Common myeloid progenitor, CD34-positive (primary cell): ENCODE measurements around the gene STIM1.

Experiments used
- CTCF ChIA-PET: fragments of 350-600 bp; sonication (Branson Sonifier 250); formaldehyde crosslinking; loops from one replicate; lab custom pipeline; 2021; ENCODE audit warnings: antibody characterized with exemption; lab: Charles Lee
- POLR2A ChIA-PET: fragments of 350-600 bp; sonication (Branson Sonifier 250); formaldehyde crosslinking; loops from one replicate; lab custom pipeline; 2021; ENCODE audit warnings: antibody characterized with exemption; lab: Charles Lee
- DNase-seq, 3 donors: peaks; one replicate each; pipeline versions ENCODE4 v3.0.0 to v3.0.0-alpha.2; 2013
- H3K27ac ChIP-seq, 2 experiments: 1 replicate in 1 of 2; 2 replicates in 1 of 2; pipeline ENCODE4 v1.7.0; 2013; ENCODE audit warnings: inconsistent platforms in 2 of 2, low read length in 2 of 2, mild to moderate bottlenecking in 2 of 2, low read depth in 1 of 2, moderate library complexity in 1 of 2; ENCODE audit not compliant: severe bottlenecking in 2 of 2, insufficient read depth in 1 of 2, poor library complexity in 1 of 2
- H3K27me3 ChIP-seq, 5 experiments: replicated peaks in 2 of 5; 1 replicate in 3 of 5; 2 replicates in 2 of 5; pipeline versions ENCODE4 v1.6.1 to v1.7.0; 2013; ENCODE audit warnings: low read length in 4 of 5, mild to moderate bottlenecking in 2 of 5, moderate library complexity in 2 of 5, inconsistent platforms in 1 of 5; ENCODE audit not compliant: insufficient read depth in 5 of 5, control insufficient read depth in 4 of 5
- H3K36me3 ChIP-seq, 4 experiments: 1 replicate in 2 of 4; 2 replicates in 2 of 4; pipeline versions ENCODE4 v1.6.1 to v1.7.0; 2013; ENCODE audit warnings: low read length in 3 of 4, control low read depth in 1 of 4, mild to moderate bottlenecking in 1 of 4; ENCODE audit not compliant: control insufficient read depth in 4 of 4, insufficient read depth in 4 of 4
- H3K4me1 ChIP-seq, 4 experiments: 1 replicate in 3 of 4; 2 replicates in 1 of 4; pipeline versions ENCODE4 v1.6.1 to v1.7.1; 2013; ENCODE audit warnings: low read length in 3 of 4, mild to moderate bottlenecking in 3 of 4, control low read depth in 1 of 4, inconsistent platforms in 1 of 4, moderate library complexity in 1 of 4; ENCODE audit not compliant: control insufficient read depth in 4 of 4, insufficient read depth in 4 of 4; ENCODE audit errors: control extremely low read depth in 1 of 4
- H3K4me3 ChIP-seq, 7 experiments: 1 replicate in 4 of 7; 2 replicates in 3 of 7; pipeline versions ENCODE4 v1.5.1 to v1.7.0; 2013; ENCODE audit warnings: mild to moderate bottlenecking in 7 of 7, low read length in 6 of 7, moderate library complexity in 6 of 7, inconsistent platforms in 2 of 7, low read depth in 2 of 7, control low read depth in 1 of 7; ENCODE audit not compliant: insufficient read depth in 4 of 7, control insufficient read depth in 1 of 7; ENCODE audit errors: extremely low read depth in 1 of 7
- H3K9me3 ChIP-seq, 5 experiments: 1 replicate in 4 of 5; 2 replicates in 1 of 5; pipeline versions ENCODE4 v1.6.1 to v1.7.1; 2013; ENCODE audit warnings: low read length in 4 of 5, mild to moderate bottlenecking in 2 of 5, inconsistent platforms in 1 of 5, low read depth in 1 of 5, moderate library complexity in 1 of 5; ENCODE audit not compliant: control insufficient read depth in 4 of 5, insufficient read depth in 2 of 5; ENCODE audit errors: control extremely low read depth in 1 of 5
- WGBS: methylation state at CpG from one replicate; pipeline ENCODE4 v1.1.5; 2013; ENCODE audit not compliant: insufficient coverage; 5-methylcytosine and 5-hydroxymethylcytosine counted together

STIM1 gene

DNA sequence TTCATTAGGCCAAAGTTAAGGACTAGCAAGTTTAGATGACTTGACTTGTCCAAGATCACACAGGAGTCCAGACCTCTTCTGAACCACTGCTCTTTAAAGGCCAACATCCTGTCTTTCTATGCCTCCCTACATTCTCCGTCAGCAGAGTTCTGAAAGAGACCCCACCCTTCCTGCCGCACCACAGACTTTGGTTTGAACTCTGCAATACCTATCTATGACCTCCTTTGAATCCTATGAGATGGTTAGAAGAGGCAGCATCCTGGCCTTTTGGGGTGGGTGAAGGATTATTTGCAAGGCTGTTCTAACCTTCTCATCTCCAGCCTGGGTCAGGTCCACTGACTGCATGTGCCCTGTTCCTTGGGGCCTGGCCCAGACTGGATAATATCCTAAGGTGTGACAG is 234.8 kb downstream of the STIM1 start:
- Histone ChIP-seq H3K4me3 (no peak overlapping the region), H3K27ac (no peak overlapping the region), H3K27me3 (no peaks in the 10 kb centered on the region), H3K9me3 (no peaks in the 10 kb centered on the region), H3K4me1 (peaks cover 0 to 36% (median 17%) of the 10 kb centered on the region in 4 experiments), H3K36me3 (peaks cover 0 to 61% (median 35%) of the 10 kb centered on the region in 4 experiments)
- DNase-seq = no peak
- POLR2A ChIA-PET = interaction anchor here (0.7 kb wide), 1 partner anchor 181 kb away, joined by 3 read pairs; no protein-coding TSS in a partner anchor
- CTCF ChIA-PET = interaction anchor here (1.2 kb wide), 1 partner anchor 9 kb away, joined by 4 read pairs; no protein-coding TSS in a partner anchor
- no CpG with 5 or more reads among the region's 2 CpGs for WGBS

DNA sequence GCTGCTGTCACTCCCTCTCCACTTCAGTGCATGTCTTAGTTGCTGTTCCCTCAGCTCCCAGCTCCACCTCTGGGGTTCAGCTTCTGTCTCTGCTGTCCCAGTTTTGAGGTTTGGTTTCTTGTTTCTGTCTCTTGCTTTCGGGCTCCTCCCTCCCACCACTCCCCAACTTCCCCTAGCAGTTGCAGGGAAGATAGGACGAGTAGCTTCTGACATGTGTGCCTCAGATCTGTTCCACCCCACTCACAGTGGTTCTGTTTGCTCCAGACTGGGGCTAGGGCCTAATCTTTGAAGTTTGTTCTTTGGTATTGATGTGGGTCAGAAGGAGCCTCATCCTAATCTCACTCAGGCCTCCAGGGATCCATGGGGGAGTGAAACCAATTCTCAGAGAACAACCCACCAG is 236.6 kb downstream of the STIM1 start:
- peak in 2 of 3 donors; percentile 37 to 38 for DNase-seq
- ChIA-PET POLR2A (interaction anchor here (0.6 kb wide), 1 partner anchor 253 kb away, joined by 3 read pairs; no protein-coding TSS in a partner anchor), CTCF (interaction anchor here (1.4 kb wide), 1 partner anchor 11 kb away, joined by 6 read pairs; no protein-coding TSS in a partner anchor)
- H3K4me3 ChIP-seq = no peak overlapping the region
- peaks cover 0 to 39% (median 24%) of the 10 kb centered on the region in 4 experiments for H3K4me1 ChIP-seq
- no peaks in the 10 kb centered on the region for H3K27me3 ChIP-seq
- no CpG with 5 or more reads among the region's 2 CpGs for WGBS
- H3K36me3 ChIP-seq = peaks cover 0 to 50% (median 28%) of the 10 kb centered on the region in 4 experiments
- H3K9me3 ChIP-seq = no peaks in the 10 kb centered on the region
- H3K27ac ChIP-seq = no peak overlapping the region

DNA sequence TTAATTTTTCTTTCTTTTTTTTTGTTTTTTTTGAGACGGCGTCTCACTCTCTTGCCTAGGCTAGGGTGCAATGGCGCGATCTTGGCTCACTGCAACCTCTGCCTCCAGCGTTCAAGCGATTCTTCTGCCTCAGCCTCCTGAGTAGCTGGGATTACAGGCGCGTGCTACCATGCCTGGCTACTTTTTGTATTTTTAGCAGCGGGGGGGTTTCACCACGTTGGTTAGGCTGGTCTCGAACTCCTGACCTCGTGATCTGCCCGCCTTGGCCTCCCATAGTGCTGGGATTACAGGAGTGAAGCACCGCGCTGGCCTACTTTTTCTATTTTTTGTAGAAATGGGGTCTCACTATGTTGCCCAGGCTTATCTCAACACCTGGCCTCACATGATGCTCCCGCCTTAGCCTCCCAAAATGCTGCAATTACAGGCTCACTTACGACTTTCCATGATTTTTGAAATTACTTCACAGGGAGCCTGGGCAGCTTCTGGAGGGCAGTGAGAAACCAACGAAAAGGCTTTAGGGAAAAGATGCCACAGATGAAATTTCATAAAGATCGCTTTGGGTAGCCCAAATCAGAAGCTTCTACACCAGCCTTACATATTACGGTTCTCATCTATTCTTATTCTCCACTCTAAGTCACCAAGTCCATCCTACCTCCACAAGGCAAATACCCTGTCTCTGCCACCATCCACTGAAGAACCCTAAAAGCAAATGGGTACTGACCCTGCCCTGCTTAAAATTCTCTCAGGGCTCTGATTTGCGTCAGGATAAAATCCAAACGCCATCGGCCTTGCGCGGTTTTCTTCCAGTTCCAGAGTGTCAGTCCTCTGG is 238.3 kb downstream of the STIM1 start:
- 74% methylated on average over 23 of the region's 25 CpGs for WGBS
- H3K4me1 ChIP-seq = peaks cover 0 to 45% (median 25%) of the 10 kb centered on the region in 4 experiments

DNA sequence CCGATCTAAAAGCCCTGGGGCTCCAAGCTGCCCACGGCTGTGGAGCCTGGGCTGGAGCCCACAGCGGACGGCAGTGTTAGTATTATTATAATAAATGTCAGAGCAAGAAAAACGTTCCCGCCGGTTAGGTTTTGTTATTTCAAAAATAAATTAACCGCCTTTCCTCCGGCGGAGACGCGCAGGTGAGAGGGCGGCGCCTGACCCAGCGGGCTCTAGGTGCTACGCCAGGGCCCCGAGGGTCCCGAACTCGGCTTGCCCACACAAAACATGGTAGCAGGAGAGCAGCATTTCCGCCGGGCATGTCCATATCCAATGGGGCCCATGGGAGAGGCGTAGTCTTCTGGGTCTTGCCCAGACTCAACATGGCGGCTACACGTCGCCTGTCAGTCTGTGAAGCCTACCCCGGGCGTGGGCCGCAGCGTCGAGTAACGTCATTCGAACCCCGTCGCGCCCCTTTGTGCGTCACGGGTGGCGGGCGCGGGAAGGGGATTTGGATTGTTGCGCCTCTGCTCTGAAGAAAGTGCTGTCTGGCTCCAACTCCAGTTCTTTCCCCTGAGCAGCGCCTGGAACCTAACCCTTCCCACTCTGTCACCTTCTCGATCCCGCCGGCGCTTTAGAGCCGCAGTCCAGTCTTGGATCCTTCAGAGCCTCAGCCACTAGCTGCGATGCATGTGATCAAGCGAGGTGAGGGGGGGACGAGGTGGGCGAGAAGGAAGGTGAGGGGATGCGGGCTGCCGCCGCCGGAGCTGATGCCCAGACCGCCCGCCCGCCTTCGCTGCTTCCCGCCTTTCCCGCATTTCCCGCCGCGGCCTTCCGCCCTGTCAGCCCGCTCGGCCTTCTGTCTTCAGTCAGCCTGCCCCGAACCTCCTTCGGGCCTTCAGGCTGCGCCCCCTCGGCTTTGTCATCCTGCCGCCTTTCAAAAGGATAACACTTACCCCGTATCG is 239.2 kb downstream of the STIM1 start, which contains the start of gene RRM1:
Gene RRM1, plus strand, starts transcription at position 452 of the 944 bp plus-strand sequence. Its CDS starts 214 bp downstream, at position 666.
- ChIA-PET POLR2A (no interaction called here), CTCF (no interaction called here)
- H3K9me3 ChIP-seq = no peaks in the 10 kb centered on the region
- peaks cover 0 to 49% (median 25%) of the 10 kb centered on the region in 4 experiments for H3K4me1 ChIP-seq
- no peaks in the 10 kb centered on the region for H3K27me3 ChIP-seq
- H3K27ac ChIP-seq = peak within 1 kb of the TSS; percentile 80 to 90
- DNase-seq = peak; percentile 96 to 98 (median 98)
- peaks cover 0 to 28% (median 18%) of the 10 kb centered on the region in 4 experiments for H3K36me3 ChIP-seq
- H3K4me3 ChIP-seq = peak within 1 kb of the TSS; percentile 81 to 98 (median 92)
- under 1% methylated on average over 68 of the region's 74 CpGs for WGBS

More for the DNA sequence above, 238.3 kb downstream of the STIM1 start:
- Histone ChIP-seq H3K27ac (peak overlapping the region; percentile 80 to 90), H3K27me3 (no peaks in the 10 kb centered on the region), H3K4me3 (peak overlapping the region; percentile 81 to 98 (median 92)), H3K9me3 (no peaks in the 10 kb centered on the region), H3K36me3 (peaks cover 0 to 33% (median 19%) of the 10 kb centered on the region in 4 experiments)
- peak in 2 of 3 donors; percentile 28 to 48 for DNase-seq
- POLR2A ChIA-PET = no interaction called here
- CTCF ChIA-PET = no interaction called here

DNA sequence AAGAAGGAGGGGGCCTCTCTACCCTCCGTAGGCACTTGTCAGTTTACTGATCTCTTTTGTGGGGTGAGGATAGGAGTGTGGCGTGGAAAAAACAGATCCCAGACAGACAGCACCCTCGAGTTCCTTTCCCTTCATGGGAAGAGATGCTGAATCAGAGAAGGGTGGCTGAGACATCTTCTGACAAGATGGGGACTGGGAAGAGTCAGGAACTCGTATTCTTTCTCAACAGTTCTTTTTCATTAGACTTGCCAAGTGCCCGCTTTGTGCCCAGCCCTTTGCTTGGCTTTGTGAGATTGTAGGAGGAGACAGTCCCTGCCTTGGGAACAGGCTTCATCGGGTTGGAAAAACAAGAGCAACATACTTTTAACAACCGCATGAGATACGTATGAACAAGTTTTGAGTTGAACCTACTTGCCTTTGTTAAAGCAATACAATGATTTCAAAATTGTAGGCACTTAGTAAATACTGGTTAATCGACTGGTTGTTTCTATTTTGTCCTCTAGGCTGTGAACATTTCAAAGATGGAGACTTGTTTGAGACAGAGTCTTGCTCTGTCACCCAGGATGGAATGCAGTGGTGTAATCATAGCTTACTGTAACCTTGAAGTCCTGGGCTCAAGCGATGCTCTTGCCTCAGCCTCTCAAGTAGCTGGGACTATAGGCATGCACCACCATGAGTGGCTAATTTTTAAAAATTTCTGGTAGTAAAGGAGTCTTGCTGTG is 240.2 kb downstream of the STIM1 start:
- no peaks in the 10 kb centered on the region for H3K9me3 ChIP-seq
- H3K4me1 ChIP-seq = peaks cover 0 to 53% (median 25%) of the 10 kb centered on the region in 4 experiments
- 59% methylated on average over 9 of the region's 10 CpGs for WGBS
- peak overlapping the region; percentile 58 to 90 for H3K27ac ChIP-seq
- peak in 2 of 3 donors; percentile 18 to 26 for DNase-seq
- ChIA-PET CTCF (interaction anchor here (1.9 kb wide), 1 partner anchor 23 kb away, joined by 6 read pairs; no protein-coding TSS in a partner anchor), POLR2A (no interaction called here)
- H3K27me3 ChIP-seq = no peaks in the 10 kb centered on the region
- H3K36me3 ChIP-seq = peaks cover 0 to 21% (median 10%) of the 10 kb centered on the region in 4 experiments
- H3K4me3 ChIP-seq = peak overlapping the region; percentile 81 to 98 (median 92)

DNA sequence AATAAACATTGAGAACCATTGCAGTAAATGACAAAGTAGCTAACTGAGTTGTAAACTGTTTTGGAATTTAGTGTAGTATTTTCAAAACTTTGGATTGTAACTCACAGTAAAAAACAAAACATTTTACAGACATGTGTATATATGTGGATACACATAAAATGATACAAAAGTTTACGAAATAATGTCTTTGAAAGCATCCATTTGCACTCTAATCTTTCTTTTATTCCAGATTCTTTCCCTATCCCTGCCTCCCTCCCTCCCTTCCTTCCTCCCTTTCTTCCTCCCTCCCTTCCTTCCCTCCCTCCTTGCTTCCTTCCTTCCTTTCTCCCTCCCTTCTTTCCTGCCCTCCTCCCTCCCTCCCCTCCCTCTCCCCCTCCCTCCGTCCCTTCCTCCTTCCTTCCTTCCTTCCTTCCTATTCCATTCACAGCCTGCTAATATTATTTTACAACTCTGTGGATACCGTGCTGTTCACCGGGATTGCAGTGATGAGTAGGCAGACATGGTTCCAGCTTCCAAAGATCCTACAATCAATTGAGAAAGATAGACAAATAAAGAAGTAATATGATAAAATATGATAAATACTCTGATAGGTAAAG is 242.7 kb downstream of the STIM1 start:
- no peaks in the 10 kb centered on the region for H3K9me3 ChIP-seq
- peaks cover 0 to 16% (median 5%) of the 10 kb centered on the region in 4 experiments for H3K36me3 ChIP-seq
- WGBS = no CpG with 5 or more reads among the region's 4 CpGs
- H3K4me3 ChIP-seq = no peak overlapping the region
- no peak for DNase-seq
- H3K27ac ChIP-seq = no peak overlapping the region
- H3K4me1 ChIP-seq = peaks cover 0 to 41% (median 18%) of the 10 kb centered on the region in 4 experiments
- no peaks in the 10 kb centered on the region for H3K27me3 ChIP-seq
- ChIA-PET POLR2A (no interaction called here), CTCF (interaction anchor here (0.9 to 1.1 kb wide), 2 partner anchors 7 to 15 kb away, joined by 3 read pairs; no protein-coding TSS in a partner anchor)
